HCT116 (cell line): ENCODE results near the gene OPRPN. TPM values are rescaled to one million over a fixed set of nuclear protein-coding genes. Genes with fewer than 3 reads are reported as not detected.

Source experiments
- ATAC-seq: fragments of 200-7000 bp; cut with Tn5 transposase; 2 replicates; pipeline ENCODE4 v1.9.1; 2020; ENCODE audit warnings: mild to moderate bottlenecking, moderate library complexity
- BruUV-seq: library from RNA; stranded (reverse); fragments of 400-500 nt; replicated peaks from 2 replicates; lab custom pipeline; 2021; lab: Mats Ljungman, UMichigan
- CTCF ChIA-PET: fragments of 300-600 bp; sonication (Branson Sonifier 250); formaldehyde crosslinking; loops from one replicate; lab custom pipeline; 2021; ENCODE audit warnings: antibody characterized with exemption; lab: Charles Lee
- POLR2A ChIA-PET: fragments of 300-600, 350-600 bp; sonication (Branson Sonifier 250); formaldehyde crosslinking; loops from one replicate; lab custom pipeline; 2021; ENCODE audit warnings: antibody characterized with exemption; lab: Charles Lee
- RAD21 ChIA-PET, 2 experiments: fragments of 300-600 bp; sonication (Branson Sonifier 250); formaldehyde crosslinking; loops; one replicate each; lab custom pipeline; 2023; ENCODE audit warnings: low total read pairs in 2 of 2; ENCODE audit not compliant: uncharacterized antibody in 2 of 2, unreplicated experiment in 2 of 2, low non-redundant PET in 1 of 2; lab: Charles Lee
- DNase-seq: peaks from one replicate; pipeline ENCODE4 v3.0.0-alpha.2; 2010; ENCODE audit warnings: low read depth, low spot score
- H2AFZ ChIP-seq: fragments of 200-600 bp; shearing (Covaris generic), sonication (generic); 2 replicates; pipeline ENCODE4 v1.6.1; 2017; ENCODE audit warnings: low read depth, mixed run types, mixed read lengths, antibody characterized with exemption, low read length; ENCODE audit not compliant: poor library complexity, severe bottlenecking
- H3K27ac ChIP-seq: 2 replicates; pipeline ENCODE4 v1.5.1; 2012; ENCODE audit warnings: low read depth, low read length
- H3K27me3 ChIP-seq: fragments of 200-600 bp; sonication (generic); 2 replicates; pipeline ENCODE4 v1.6.1; 2016; ENCODE audit warnings: mixed run types, low read length, mixed read lengths; ENCODE audit not compliant: insufficient read depth
- H3K36me3 ChIP-seq, 2 experiments: fragments of 200-500 bp in 1 of 2; fragments of 200-600 bp in 1 of 2; sonication (Bioruptor generic) in 1 of 2; sonication (generic) in 1 of 2; 2 replicates each; pipeline versions ENCODE4 v1.5.1 to v1.6.1; 2014 to 2016; ENCODE audit warnings: low read length in 2 of 2, inconsistent platforms in 1 of 2, mixed read lengths in 1 of 2, mixed run types in 1 of 2; ENCODE audit not compliant: insufficient read depth in 2 of 2, control insufficient read depth in 1 of 2
- H3K4me1 ChIP-seq, 2 experiments: fragments of 200-600 bp in 1 of 2; sonication (generic) in 1 of 2; 2 replicates each; pipeline versions ENCODE4 v1.5.1 to v1.6.1; 2012 to 2017; ENCODE audit warnings: low read length in 2 of 2, inconsistent platforms in 1 of 2, mild to moderate bottlenecking in 1 of 2, mixed read lengths in 1 of 2, mixed run types in 1 of 2, moderate library complexity in 1 of 2; ENCODE audit not compliant: insufficient read depth in 2 of 2, control insufficient read depth in 1 of 2
- H3K4me2 ChIP-seq: fragments of 200-600 bp; sonication (generic); 2 replicates; pipeline ENCODE4 v1.6.1; 2017; ENCODE audit warnings: mixed run types, low read length, mixed read lengths
- H3K4me3 ChIP-seq, 2 experiments: fragments of 200-600 bp in 1 of 2; sonication (generic) in 1 of 2; replicated peaks in 1 of 2; 2 replicates each; pipeline ENCODE4 v1.5.1; 2011 to 2016; ENCODE audit warnings: low read length in 2 of 2, control low read depth in 1 of 2, low read depth in 1 of 2, mild to moderate bottlenecking in 1 of 2, mixed read lengths in 1 of 2, mixed run types in 1 of 2
- H3K79me2 ChIP-seq: fragments of 200-600 bp; sonication (generic); 2 replicates; pipeline ENCODE4 v1.6.1; 2017; ENCODE audit warnings: mild to moderate bottlenecking, mixed run types, low read length, moderate library complexity, mixed read lengths; ENCODE audit not compliant: insufficient read depth
- H3K9ac ChIP-seq: fragments of 200-600 bp; sonication (generic); 2 replicates; pipeline ENCODE4 v1.6.1; 2016; ENCODE audit warnings: low read length, mixed read lengths
- H3K9me2 ChIP-seq: fragments of 200-600 bp; sonication (generic), shearing (Covaris generic); 2 replicates; pipeline ENCODE4 v1.6.1; 2017; ENCODE audit warnings: mixed run types, mild to moderate bottlenecking, moderate library complexity; ENCODE audit not compliant: insufficient read depth
- H3K9me3 ChIP-seq, 2 experiments: fragments of 200-500 bp in 1 of 2; fragments of 200-600 bp in 1 of 2; sonication (Bioruptor generic) in 1 of 2; sonication (generic) in 1 of 2; 2 replicates each; pipeline ENCODE4 v1.6.1; 2014 to 2017; ENCODE audit warnings: low read length in 2 of 2, mixed read lengths in 2 of 2, inconsistent platforms in 1 of 2, low read depth in 1 of 2, mild to moderate bottlenecking in 1 of 2, mixed run types in 1 of 2, moderate library complexity in 1 of 2; ENCODE audit not compliant: control insufficient read depth in 1 of 2, insufficient read depth in 1 of 2
- H4K20me1 ChIP-seq: fragments of 200-600 bp; sonication (generic), shearing (Covaris generic); 2 replicates; pipeline ENCODE4 v1.6.1; 2017; ENCODE audit warnings: mixed run types, mild to moderate bottlenecking, moderate library complexity; ENCODE audit not compliant: insufficient read depth
- ATF3 ChIP-seq: IDR thresholded peaks from 2 replicates; pipeline ENCODE4 v1.6.1; 2012
- CBX3 ChIP-seq: IDR thresholded peaks from 2 replicates; pipeline ENCODE4 v1.6.1; 2012; ENCODE audit warnings: low read depth
- CEBPB ChIP-seq: IDR thresholded peaks from 2 replicates; pipeline ENCODE4 v1.6.1; 2012; ENCODE audit warnings: low read depth
- CTCF ChIP-seq, 3 experiments: fragments of 200-600 bp in 1 of 3; sonication (generic) in 1 of 3; IDR thresholded peaks in 2 of 3; conservative IDR thresholded peaks in 1 of 3; 2 replicates each; pipeline ENCODE4 v1.5.1; 2012 to 2017; ENCODE audit warnings: low read depth in 2 of 3, low read length in 2 of 3, antibody characterized with exemption in 1 of 3, borderline replicate concordance in 1 of 3, control low read depth in 1 of 3, mild to moderate bottlenecking in 1 of 3, mixed read lengths in 1 of 3, mixed run types in 1 of 3, moderate library complexity in 1 of 3; ENCODE audit not compliant: insufficient read depth in 1 of 3
- EGR1 ChIP-seq: IDR thresholded peaks from 2 replicates; pipeline ENCODE4 v1.6.1; 2012; ENCODE audit warnings: low read depth
- ELF1 ChIP-seq: IDR thresholded peaks from 2 replicates; pipeline ENCODE4 v1.6.1; 2012; ENCODE audit warnings: low read depth, borderline replicate concordance
- EZH2 ChIP-seq: fragments of 200-600 bp; sonication (generic); IDR thresholded peaks from 2 replicates; pipeline ENCODE4 v1.6.1; 2017; ENCODE audit warnings: antibody characterized with exemption, mixed run types
- EZH2phosphoT487 ChIP-seq: fragments of 200-600 bp; IDR thresholded peaks from 2 replicates; pipeline ENCODE4 v1.6.1; 2018; ENCODE audit warnings: antibody characterized with exemption, borderline replicate concordance
- JUND ChIP-seq: IDR thresholded peaks from 2 replicates; pipeline ENCODE4 v1.6.1; 2012
- POLR2A ChIP-seq: IDR thresholded peaks from 2 replicates; pipeline ENCODE4 v1.7.0; 2011; ENCODE audit warnings: borderline replicate concordance; ENCODE audit not compliant: insufficient read depth, insufficient read length; ENCODE audit errors: extremely low read depth
- RAD21 ChIP-seq: IDR thresholded peaks from 2 replicates; pipeline ENCODE4 v1.6.1; 2012; ENCODE audit warnings: low read depth, mild to moderate bottlenecking
- REST ChIP-seq: IDR thresholded peaks from 2 replicates; pipeline ENCODE4 v1.6.1; 2012; ENCODE audit warnings: low read depth
- SIN3A ChIP-seq: IDR thresholded peaks from 2 replicates; pipeline ENCODE4 v1.6.1; 2012; ENCODE audit warnings: low read depth
- SP1 ChIP-seq: IDR thresholded peaks from 2 replicates; pipeline ENCODE4 v1.6.1; 2012; ENCODE audit warnings: low read depth
- SRF ChIP-seq: IDR thresholded peaks from 2 replicates; pipeline ENCODE4 v1.6.1; 2012; ENCODE audit warnings: low read depth
- TCF7L2 ChIP-seq: IDR thresholded peaks from 2 replicates; pipeline ENCODE4 v1.7.0; 2011; ENCODE audit warnings: borderline replicate concordance, inconsistent platforms; ENCODE audit not compliant: insufficient read depth, insufficient read length; ENCODE audit errors: extremely low read depth
- YY1 ChIP-seq: IDR thresholded peaks from 2 replicates; pipeline ENCODE4 v1.6.1; 2011; ENCODE audit warnings: low read length, low read depth, moderate library complexity, mild to moderate bottlenecking; ENCODE audit not compliant: insufficient replicate concordance; ENCODE audit errors: extremely low read depth
- ZBTB33 ChIP-seq: IDR thresholded peaks from 2 replicates; pipeline ENCODE4 v1.6.1; 2011; ENCODE audit warnings: mild to moderate bottlenecking, low read length, moderate library complexity; ENCODE audit not compliant: insufficient replicate concordance; ENCODE audit errors: extremely low read depth
- ZFX ChIP-seq: fragments of 450-650 bp; IDR thresholded peaks from 2 replicates; pipeline ENCODE4 v1.6.1; 2017
- intact Hi-C: fragments of 100-400 bp; cut with micrococcal nuclease; formaldehyde crosslinking; loops from 2 replicates; pipeline ENCODE4 v1.10.0; 2022
- total RNA-seq: library from RNA; stranded (reverse); gene quantifications from one replicate; pipeline ENCODE4 v1.2.1, GENCODE V29; 2021; ENCODE audit not compliant: unreplicated experiment
- TF ChIP-seq, protein P1 (sequence below): IDR thresholded peaks from 2 replicates; pipeline ENCODE4 v1.6.1; 2012

OPRPN gene
- total RNA-seq, 1 experiment from 2014 or later = not detected

GRCh38 chr4:70365479-70365878, 32.3 kb upstream of the OPRPN start:
- ATAC-seq (no peak), DNase-seq (no peak)
- intact Hi-C loops = no loop called here
- ChIA-PET RAD21 (no interaction called here), POLR2A (no interaction called here), CTCF (no interaction called here)
- BruUV-seq = no TSS peak
- H3K4me3 ChIP-seq = no peak overlapping the region
- H3K9ac ChIP-seq = no peak overlapping the region
- no peaks in the 10 kb centered on the region for H3K9me3 ChIP-seq
- no peaks in the 10 kb centered on the region for H3K36me3 ChIP-seq
- no peaks in the 10 kb centered on the region for H3K79me2 ChIP-seq
- no peaks in the 10 kb centered on the region for H4K20me1 ChIP-seq
- no peak for TF ChIP-seq SRF
- no peak for TF ChIP-seq EZH2phosphoT487
- no peak for TF ChIP-seq REST
- TF ChIP-seq SIN3A = no peak
- TF ChIP-seq ZFX = no peak
- no peak for TF ChIP-seq CBX3
- TF ChIP-seq SP1 = no peak
- no peak for TF ChIP-seq EGR1
- TF ChIP-seq POLR2A = no peak
- TF ChIP-seq ZBTB33 = no peak
- TF ChIP-seq RAD21 = no peak
- TF ChIP-seq ELF1 = no peak
- TF ChIP-seq CTCF (IDR thresholded peaks at IDR 0.05 in 2 of 3, conservative IDR thresholded peaks at IDR 0.05 in 1 of 3; ENCODE audit: borderline replicate concordance in 1 of 3, insufficient read depth in 1 of 3, low read depth in 2 of 3, low read length in 2 of 3) = no peak
- TF ChIP-seq EZH2 = no peak
- no peak for TF ChIP-seq ATF3
- TF ChIP-seq, protein P1, sequence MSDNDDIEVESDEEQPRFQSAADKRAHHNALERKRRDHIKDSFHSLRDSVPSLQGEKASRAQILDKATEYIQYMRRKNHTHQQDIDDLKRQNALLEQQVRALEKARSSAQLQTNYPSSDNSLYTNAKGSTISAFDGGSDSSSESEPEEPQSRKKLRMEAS = no peak
- TF ChIP-seq TCF7L2 = no peak
- TF ChIP-seq JUND = no peak
- TF ChIP-seq YY1 = no peak
- no peak for TF ChIP-seq CEBPB
- H3K27me3 ChIP-seq = no peaks in the 10 kb centered on the region
- no peaks in the 10 kb centered on the region for H3K9me2 ChIP-seq
- H3K27ac ChIP-seq = no peak overlapping the region
- no peak overlapping the region for H2AFZ ChIP-seq
- no peak overlapping the region for H3K4me2 ChIP-seq
- no peaks in the 10 kb centered on the region for H3K4me1 ChIP-seq
